Brain microvascular endothelial cell (primary cell): ENCODE measurements around the gene SMPDL3B.

Source experiments
- DNase-seq: peaks from one replicate; pipeline ENCODE4 v3.0.0-alpha.2; 2020
- H3K27ac ChIP-seq: fragments of 250-450 bp; sonication (Bioruptor Pico); 2 replicates; pipeline ENCODE4 v1.5.1; 2020; ENCODE audit warnings: mild to moderate bottlenecking, moderate library complexity
- H3K27me3 ChIP-seq: fragments of 250-450 bp; sonication (Bioruptor Pico); replicated peaks from 2 replicates; pipeline ENCODE4 v1.5.1; 2020; ENCODE audit warnings: mild to moderate bottlenecking
- H3K36me3 ChIP-seq: fragments of 250-450 bp; sonication (Bioruptor Pico); replicated peaks from 2 replicates; pipeline ENCODE4 v1.5.1; 2020; ENCODE audit warnings: mild to moderate bottlenecking
- H3K4me3 ChIP-seq: 2 replicates; pipeline ENCODE4 v1.5.1; 2011; ENCODE audit warnings: low read depth, mild to moderate bottlenecking, control low read depth, low read length, moderate library complexity
- CTCF ChIP-seq: IDR thresholded peaks from 2 replicates; pipeline ENCODE4 v1.5.1; 2011; ENCODE audit warnings: low read depth, mild to moderate bottlenecking, moderate library complexity, low read length, control low read depth, inconsistent platforms; ENCODE audit errors: missing control alignments
- in situ Hi-C: cut with HindIII; loops from 2 replicates; pipeline ENCODE4 v1.10.0; 2017; ENCODE audit warnings: low sequenced_read_pairs, low pct_ligation_motif_present

SMPDL3B gene

GRCh38 chr1:27887215-27888021 is 47.4 kb upstream of the SMPDL3B start:
- peaks cover 7% of the 10 kb centered on the region for H3K36me3 ChIP-seq
- no peak for TF ChIP-seq CTCF
- H3K27ac ChIP-seq: no peak overlapping the region
- no peak overlapping the region for H3K4me3 ChIP-seq
- in situ Hi-C loops: no loop called here
- no peak for DNase-seq
- H3K27me3 ChIP-seq: no peaks in the 10 kb centered on the region

- H3K27me3 ChIP-seq: no peaks in the 10 kb centered on the region
- H3K27ac ChIP-seq: no peak overlapping the region
- in situ Hi-C loops: no loop called here
- H3K36me3 ChIP-seq: peaks cover 27% of the 10 kb centered on the region
- no peak overlapping the region for H3K4me3 ChIP-seq
- no peak for TF ChIP-seq CTCF
- DNase-seq: no peak
These were observed 45.3 kb upstream of the SMPDL3B start for GRCh38 chr1:27889506-27889905.

GRCh38 chr1:27891196-27891889 is 43.5 kb upstream of the SMPDL3B start:
- Histone ChIP-seq H3K4me3 (no peak overlapping the region), H3K27ac (no peak overlapping the region), H3K27me3 (no peaks in the 10 kb centered on the region), H3K36me3 (peaks cover 41% of the 10 kb centered on the region)
- no peak for TF ChIP-seq CTCF
- in situ Hi-C loops: no loop called here
- DNase-seq: no peak

- DNase-seq: no peak
- Histone ChIP-seq H3K36me3 (peaks cover 46% of the 10 kb centered on the region), H3K27ac (no peak overlapping the region), H3K4me3 (no peak overlapping the region), H3K27me3 (no peaks in the 10 kb centered on the region)
- TF ChIP-seq CTCF: no peak
- in situ Hi-C loops: no loop called here
These were observed 40.3 kb upstream of the SMPDL3B start for GRCh38 chr1:27894521-27894920.

- peaks cover 28% of the 10 kb centered on the region for H3K36me3 ChIP-seq
- H3K27ac ChIP-seq: no peak overlapping the region
- H3K4me3 ChIP-seq: no peak overlapping the region
- in situ Hi-C loops: no loop called here
- no peaks in the 10 kb centered on the region for H3K27me3 ChIP-seq
- no peak for TF ChIP-seq CTCF
- DNase-seq: no peak
These were observed 28.0 kb upstream of the SMPDL3B start for GRCh38 chr1:27906759-27907158.
